ENCODE results near the gene GAA. TPM values are rescaled to one million over a fixed set of nuclear protein-coding genes. Genes with fewer than 3 reads are reported as not detected.
A peak's percentile ranks its signal among the peaks of the same experiment; 100 is the strongest.

The GAA gene
- total RNA-seq, 1 experiment from 2014 or later, result 7.5 TPM

DNA sequence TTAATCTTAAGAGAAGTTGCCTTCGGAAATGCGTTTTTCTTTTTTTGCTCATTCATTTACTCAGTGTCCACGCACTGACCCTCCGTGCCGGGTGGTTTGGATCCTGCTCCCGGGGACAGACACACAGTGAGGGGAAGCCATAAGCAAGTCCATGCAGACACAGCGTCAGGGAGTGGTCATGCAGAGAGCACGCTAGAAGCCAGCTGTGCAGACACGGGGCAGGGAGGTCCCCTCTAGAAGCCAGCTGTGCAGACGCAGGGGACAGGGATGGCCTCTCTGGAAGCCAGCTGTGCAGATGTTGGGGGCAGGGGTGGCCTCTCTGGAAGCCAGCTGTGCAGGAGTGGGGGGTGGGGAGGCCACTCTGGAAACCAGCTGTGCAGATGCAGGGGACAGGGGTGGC is 4.8 kb downstream of the GAA start:
- TF ChIP-seq, protein P1, sequence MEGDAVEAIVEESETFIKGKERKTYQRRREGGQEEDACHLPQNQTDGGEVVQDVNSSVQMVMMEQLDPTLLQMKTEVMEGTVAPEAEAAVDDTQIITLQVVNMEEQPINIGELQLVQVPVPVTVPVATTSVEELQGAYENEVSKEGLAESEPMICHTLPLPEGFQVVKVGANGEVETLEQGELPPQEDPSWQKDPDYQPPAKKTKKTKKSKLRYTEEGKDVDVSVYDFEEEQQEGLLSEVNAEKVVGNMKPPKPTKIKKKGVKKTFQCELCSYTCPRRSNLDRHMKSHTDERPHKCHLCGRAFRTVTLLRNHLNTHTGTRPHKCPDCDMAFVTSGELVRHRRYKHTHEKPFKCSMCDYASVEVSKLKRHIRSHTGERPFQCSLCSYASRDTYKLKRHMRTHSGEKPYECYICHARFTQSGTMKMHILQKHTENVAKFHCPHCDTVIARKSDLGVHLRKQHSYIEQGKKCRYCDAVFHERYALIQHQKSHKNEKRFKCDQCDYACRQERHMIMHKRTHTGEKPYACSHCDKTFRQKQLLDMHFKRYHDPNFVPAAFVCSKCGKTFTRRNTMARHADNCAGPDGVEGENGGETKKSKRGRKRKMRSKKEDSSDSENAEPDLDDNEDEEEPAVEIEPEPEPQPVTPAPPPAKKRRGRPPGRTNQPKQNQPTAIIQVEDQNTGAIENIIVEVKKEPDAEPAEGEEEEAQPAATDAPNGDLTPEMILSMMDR (conservative IDR thresholded peaks at IDR 0.05; ENCODE audit: low read depth, low read length), result no peak
- no peak for TF ChIP-seq EZH2 (IDR thresholded peaks at IDR 0.05; ENCODE audit: borderline replicate concordance, low read depth, low read length, poor library complexity, severe bottlenecking)
- H3K36me3 ChIP-seq (ENCODE audit: insufficient read depth, low read length, poor library complexity, severe bottlenecking), result no peaks in the 10 kb centered on the region
- H3K4me3 ChIP-seq (ENCODE audit: low read depth, low read length, poor library complexity, severe bottlenecking), result no peak overlapping the region
- POLR2A ChIA-PET (ENCODE audit: low non-redundant PET), result no interaction called here
- DNase-seq (ENCODE audit: low spot score), result peak; percentile 17
- CTCF ChIA-PET, result no interaction called here
- intact Hi-C loops (cut with micrococcal nuclease; ENCODE audit: unreplicated experiment), result no loop called here
- H3K4me1 ChIP-seq (ENCODE audit: insufficient read depth, low read length, poor library complexity, severe bottlenecking), result peaks cover 10% of the 10 kb centered on the region
- BruUV-seq (replicated peaks), result no TSS peak
- H3K27me3 ChIP-seq (replicated peaks; ENCODE audit: insufficient read depth, low read depth, low read length, poor library complexity), result no peaks in the 10 kb centered on the region
- H3K9me3 ChIP-seq (ENCODE audit: low read depth, low read length, poor library complexity, severe bottlenecking), result no peaks in the 10 kb centered on the region
- H3K27ac ChIP-seq (ENCODE audit: low read depth, low read length, poor library complexity, severe bottlenecking), result no peak overlapping the region

DNA sequence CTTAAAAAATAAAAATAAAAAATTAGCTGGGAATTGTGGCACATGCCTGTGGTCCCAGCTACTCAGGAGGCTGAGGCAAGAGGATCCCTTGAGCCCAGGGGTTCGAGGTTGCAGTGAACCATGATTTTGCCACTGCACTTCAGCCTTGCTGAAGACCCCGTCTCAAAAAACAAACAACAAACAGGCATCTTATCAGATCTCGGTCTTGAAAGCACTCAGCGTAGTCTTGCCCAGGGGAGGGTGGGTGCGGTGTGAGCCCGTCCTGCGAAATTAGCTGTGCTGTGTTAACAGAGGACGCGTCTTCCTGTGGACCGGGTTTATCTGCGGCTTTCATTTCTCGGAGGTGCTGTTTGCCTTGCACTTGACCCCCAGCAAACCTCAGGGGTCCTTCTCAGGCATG is 5.4 kb downstream of the GAA start:
- Histone ChIP-seq H3K27ac (ENCODE audit: low read depth, low read length, poor library complexity, severe bottlenecking) (no peak overlapping the region), H3K4me3 (ENCODE audit: low read depth, low read length, poor library complexity, severe bottlenecking) (no peak overlapping the region), H3K36me3 (ENCODE audit: insufficient read depth, low read length, poor library complexity, severe bottlenecking) (no peaks in the 10 kb centered on the region), H3K9me3 (ENCODE audit: low read depth, low read length, poor library complexity, severe bottlenecking) (no peaks in the 10 kb centered on the region), H3K27me3 (replicated peaks; ENCODE audit: insufficient read depth, low read depth, low read length, poor library complexity) (no peaks in the 10 kb centered on the region), H3K4me1 (ENCODE audit: insufficient read depth, low read length, poor library complexity, severe bottlenecking) (peaks cover 10% of the 10 kb centered on the region)
- BruUV-seq (replicated peaks), result no TSS peak
- intact Hi-C loops (cut with micrococcal nuclease; ENCODE audit: unreplicated experiment), result no loop called here
- TF ChIP-seq EZH2 (IDR thresholded peaks at IDR 0.05; ENCODE audit: borderline replicate concordance, low read depth, low read length, poor library complexity, severe bottlenecking), result no peak
- TF ChIP-seq, protein P1 (conservative IDR thresholded peaks at IDR 0.05; ENCODE audit: low read depth, low read length), result no peak
- CTCF ChIA-PET, result no interaction called here
- no peak for DNase-seq (ENCODE audit: low spot score)
- POLR2A ChIA-PET (ENCODE audit: low non-redundant PET), result no interaction called here

DNA sequence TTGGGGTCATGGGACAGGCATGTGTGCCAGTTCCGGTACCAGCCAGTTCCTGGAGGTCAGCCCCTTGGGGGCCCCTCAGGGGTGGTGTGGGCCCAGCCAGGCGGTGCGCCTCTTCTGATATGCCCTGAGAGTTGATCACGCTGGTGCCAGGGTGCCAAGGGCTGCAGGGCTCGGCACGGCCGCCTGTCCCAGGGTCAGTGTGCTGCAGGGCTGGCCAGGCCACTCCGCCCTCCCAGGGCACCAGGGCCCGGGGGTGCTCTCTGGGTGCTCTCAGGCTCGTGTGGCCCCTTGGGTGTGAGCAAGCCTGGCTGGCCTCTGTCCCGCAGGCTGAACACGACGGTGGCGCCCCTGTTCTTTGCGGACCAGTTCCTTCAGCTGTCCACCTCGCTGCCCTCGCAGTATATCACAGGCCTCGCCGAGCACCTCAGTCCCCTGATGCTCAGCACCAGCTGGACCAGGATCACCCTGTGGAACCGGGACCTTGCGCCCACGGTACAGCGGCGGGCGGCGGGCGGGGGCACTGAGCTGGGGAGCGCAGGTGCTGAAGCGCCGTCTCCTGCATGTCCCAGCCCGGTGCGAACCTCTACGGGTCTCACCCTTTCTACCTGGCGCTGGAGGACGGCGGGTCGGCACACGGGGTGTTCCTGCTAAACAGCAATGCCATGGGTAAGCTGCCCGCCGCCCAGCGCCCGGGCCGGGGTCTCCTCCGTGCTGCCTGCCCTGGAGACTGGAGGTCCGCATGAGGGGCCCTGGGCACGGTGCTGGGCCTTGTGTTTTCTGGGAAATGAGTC is 6.0 kb downstream of the GAA start:
- ChIA-PET POLR2A (ENCODE audit: low non-redundant PET) (no interaction called here), CTCF (no interaction called here)
- H3K27ac ChIP-seq (ENCODE audit: low read depth, low read length, poor library complexity, severe bottlenecking), result no peak overlapping the region
- no TSS peak for BruUV-seq (replicated peaks)
- no peaks in the 10 kb centered on the region for H3K36me3 ChIP-seq (ENCODE audit: insufficient read depth, low read length, poor library complexity, severe bottlenecking)
- no peaks in the 10 kb centered on the region for H3K27me3 ChIP-seq (replicated peaks; ENCODE audit: insufficient read depth, low read depth, low read length, poor library complexity)
- H3K4me1 ChIP-seq (ENCODE audit: insufficient read depth, low read length, poor library complexity, severe bottlenecking), result peaks cover 10% of the 10 kb centered on the region
- no peak overlapping the region for H3K4me3 ChIP-seq (ENCODE audit: low read depth, low read length, poor library complexity, severe bottlenecking)
- no peaks in the 10 kb centered on the region for H3K9me3 ChIP-seq (ENCODE audit: low read depth, low read length, poor library complexity, severe bottlenecking)
- intact Hi-C loops (cut with micrococcal nuclease; ENCODE audit: unreplicated experiment), result no loop called here
- TF ChIP-seq, protein P1 (conservative IDR thresholded peaks at IDR 0.05; ENCODE audit: low read depth, low read length), result no peak
- no peak for TF ChIP-seq EZH2 (IDR thresholded peaks at IDR 0.05; ENCODE audit: borderline replicate concordance, low read depth, low read length, poor library complexity, severe bottlenecking)
- no peak for DNase-seq (ENCODE audit: low spot score)

All from A673 (cell line).